Measurements from ENCODE around the gene OR4C45. TPM values are rescaled to one million over a fixed set of nuclear protein-coding genes. Genes with fewer than 3 reads are reported as not detected.

OR4C45 gene
- total and polyA plus RNA-seq, 2 of the 4 experiments (the other 2 are of a cell fraction) = not detected

DNA sequence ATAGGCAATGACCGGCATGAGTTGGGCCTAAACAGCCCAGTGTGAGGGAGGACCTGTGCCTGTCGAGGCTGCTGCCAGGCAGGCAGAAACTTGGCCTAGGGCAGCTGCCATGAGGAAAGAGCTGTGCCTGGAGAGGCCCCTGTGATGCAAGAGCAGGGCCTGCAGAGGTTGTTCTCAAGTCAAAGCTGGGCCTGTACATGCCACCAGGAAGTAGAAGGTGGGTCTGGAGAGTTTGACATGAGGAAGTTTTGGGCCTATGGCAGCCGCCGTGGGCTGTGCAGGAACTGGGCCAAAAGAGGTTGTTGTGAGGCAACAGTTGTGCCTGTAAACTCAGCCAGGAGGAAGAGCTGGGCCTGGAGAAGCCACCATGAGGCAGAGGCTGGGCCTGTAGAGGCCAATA, 43.2 kb downstream of the OR4C45 start:
- no TSS peak for BruUV-seq (replicated peaks)
- POLR2A ChIA-PET (ENCODE audit: unreplicated experiment) = no interaction called here

More for the DNA sequence above, 43.2 kb downstream of the OR4C45 start:
- Histone ChIP-seq H4K8ac (ENCODE audit: low read depth in 2 of 2, low read length in 2 of 2) (no peak overlapping the region), H2BK5ac (ENCODE audit: low read depth, low read length, poor library complexity, severe bottlenecking) (no peak overlapping the region), H3K56ac (ENCODE audit: extremely low read depth, insufficient read depth, low read length) (no peak overlapping the region), H3K79me1 (ENCODE audit: low read depth in 1 of 2, low read length in 2 of 2) (no peaks in the 10 kb centered on the region), H3K4me1 (ENCODE audit: control insufficient read depth, insufficient read depth, low read length) (no peaks in the 10 kb centered on the region), H3K14ac (replicated peaks; ENCODE audit: low read depth, low read length) (no peak overlapping the region), H3K23ac (ENCODE audit: low read depth, low read length) (no peak overlapping the region), H2AK5ac (ENCODE audit: low read depth, low read length) (no peak overlapping the region), H3K18ac (ENCODE audit: low read depth, low read length) (no peak overlapping the region), H3K36me3 (ENCODE audit: control insufficient read depth, insufficient read depth, low read length) (no peaks in the 10 kb centered on the region), H2BK120ac (ENCODE audit: low read depth, low read length) (no peak overlapping the region), H3K4me3 (ENCODE audit: insufficient read depth, low read depth, low read length) (no peak overlapping the region), H2AK9ac (replicated peaks; ENCODE audit: low read depth, low read length, poor library complexity) (no peak overlapping the region), H2BK15ac (ENCODE audit: low read depth, low read length) (no peak overlapping the region), H2AFZ (replicated peaks; ENCODE audit: low read length, poor library complexity) (no peak overlapping the region), H3K4me2 (ENCODE audit: low read depth, low read length) (no peak overlapping the region), H3K4ac (ENCODE audit: low read depth, low read length) (no peak overlapping the region), H3K27ac (ENCODE audit: insufficient read depth, low read length) (no peak overlapping the region), H4K20me1 (ENCODE audit: insufficient read depth, low read length) (no peaks in the 10 kb centered on the region), H3K9me3 (ENCODE audit: control insufficient read depth, insufficient read depth, low read length) (peaks cover 46% of the 10 kb centered on the region), H3K27me3 (ENCODE audit: control insufficient read depth, insufficient read depth, low read length) (no peaks in the 10 kb centered on the region), H2BK20ac (ENCODE audit: low read depth, low read length) (no peak overlapping the region), H3K9me1 (ENCODE audit: insufficient read depth, low read length) (no peaks in the 10 kb centered on the region), H4K5ac (ENCODE audit: low read depth, low read length) (no peak overlapping the region), H4K91ac (ENCODE audit: insufficient read depth, low read depth, low read length) (no peak overlapping the region), H3K9ac (ENCODE audit: low read depth, low read length) (no peak overlapping the region)
- TF ChIP-seq MAFK (IDR thresholded peaks at IDR 0.05; ENCODE audit: low read depth, low read length) (no peak), CHD1 (IDR thresholded peaks at IDR 0.05; ENCODE audit: low read depth, low read length) (no peak), CTCF (conservative IDR thresholded peaks at IDR 0.05; ENCODE audit: low read depth, low read length) (no peak), SMC3 (IDR thresholded peaks at IDR 0.05; ENCODE audit: low read depth, low read length) (no peak), BHLHE40 (IDR thresholded peaks at IDR 0.05; ENCODE audit: low read depth, low read length) (no peak), RFX5 (IDR thresholded peaks at IDR 0.05; ENCODE audit: low read depth, low read length) (no peak), NFE2L2 (IDR thresholded peaks at IDR 0.05; ENCODE audit: low read depth, low read length) (no peak), CEBPB (IDR thresholded peaks at IDR 0.05; ENCODE audit: low read depth, low read length) (no peak), RAD21 (IDR thresholded peaks at IDR 0.05; ENCODE audit: low read length) (no peak), POLR2A (IDR thresholded peaks at IDR 0.05; ENCODE audit: low read depth, low read length) (no peak), MAZ (IDR thresholded peaks at IDR 0.05; ENCODE audit: borderline replicate concordance, low read depth, low read length) (no peak), MXI1 (IDR thresholded peaks at IDR 0.05; ENCODE audit: borderline replicate concordance, low read depth, low read length) (no peak), FOS (IDR thresholded peaks at IDR 0.05; ENCODE audit: low read depth, low read length) (no peak), RCOR1 (IDR thresholded peaks at IDR 0.05; ENCODE audit: insufficient replicate concordance, low read length) (no peak)
- TF ChIP-seq, protein P1, sequence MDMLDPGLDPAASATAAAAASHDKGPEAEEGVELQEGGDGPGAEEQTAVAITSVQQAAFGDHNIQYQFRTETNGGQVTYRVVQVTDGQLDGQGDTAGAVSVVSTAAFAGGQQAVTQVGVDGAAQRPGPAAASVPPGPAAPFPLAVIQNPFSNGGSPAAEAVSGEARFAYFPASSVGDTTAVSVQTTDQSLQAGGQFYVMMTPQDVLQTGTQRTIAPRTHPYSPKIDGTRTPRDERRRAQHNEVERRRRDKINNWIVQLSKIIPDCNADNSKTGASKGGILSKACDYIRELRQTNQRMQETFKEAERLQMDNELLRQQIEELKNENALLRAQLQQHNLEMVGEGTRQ (IDR thresholded peaks at IDR 0.05; ENCODE audit: low read depth, low read length) = no peak
- TF ChIP-seq, protein P2, sequence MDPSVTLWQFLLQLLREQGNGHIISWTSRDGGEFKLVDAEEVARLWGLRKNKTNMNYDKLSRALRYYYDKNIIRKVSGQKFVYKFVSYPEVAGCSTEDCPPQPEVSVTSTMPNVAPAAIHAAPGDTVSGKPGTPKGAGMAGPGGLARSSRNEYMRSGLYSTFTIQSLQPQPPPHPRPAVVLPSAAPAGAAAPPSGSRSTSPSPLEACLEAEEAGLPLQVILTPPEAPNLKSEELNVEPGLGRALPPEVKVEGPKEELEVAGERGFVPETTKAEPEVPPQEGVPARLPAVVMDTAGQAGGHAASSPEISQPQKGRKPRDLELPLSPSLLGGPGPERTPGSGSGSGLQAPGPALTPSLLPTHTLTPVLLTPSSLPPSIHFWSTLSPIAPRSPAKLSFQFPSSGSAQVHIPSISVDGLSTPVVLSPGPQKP (IDR thresholded peaks at IDR 0.05; ENCODE audit: borderline replicate concordance, low read depth, low read length) = no peak
- intact Hi-C loops (cut with micrococcal nuclease) = no loop called here
- dilution Hi-C loops (cut with HindIII; ENCODE audit: low sequenced_read_pairs, unreplicated experiment) = no loop called here
- no peak for ATAC-seq (ENCODE audit: low read depth)
- CTCF ChIA-PET = no interaction called here
- in situ Hi-C loops (cut with MboI; ENCODE audit: low sequenced_read_pairs) = no loop called here
- no peak for DNase-seq
- 0% methylated on average over 1 of the region's 4 CpGs; no CpG with 5 or more reads in 1 of the 2 experiments for WGBS, 2 experiments (ENCODE audit: extremely low coverage in 2 of 2, insufficient read length in 1 of 2)
